Endothelial cell of umbilical vein (primary cell): ENCODE measurements around the gene SV2C. TPM values are rescaled to one million over a fixed set of nuclear protein-coding genes. Genes with fewer than 3 reads are reported as not detected.

Experiments
- BruUV-seq: library from RNA; stranded (reverse); fragments of 400-500 nt; replicated peaks from 2 replicates; lab custom pipeline; 2021; lab: Mats Ljungman, UMichigan
- CTCF ChIA-PET: fragments of 300-600, 350-600 bp; sonication (Branson Sonifier 250); formaldehyde crosslinking; loops from one replicate; lab custom pipeline; 2021; ENCODE audit warnings: antibody characterized with exemption, inconsistent platforms; lab: Charles Lee
- POLR2A ChIA-PET: fragments of 300-600, 350-600 bp; sonication (Branson Sonifier 250); formaldehyde crosslinking; loops from one replicate; lab custom pipeline; 2021; ENCODE audit warnings: antibody characterized with exemption, inconsistent platforms; lab: Charles Lee
- DNase-seq: peaks from one replicate; pipeline ENCODE4 v3.0.0-alpha.2; 2011; ENCODE audit warnings: low read depth, low spot score
- FAIRE-seq: peaks from 2 replicates; lab custom pipeline; 2011; peaks lifted over from hg19 to GRCh38; lab: Jason Lieb, UNC
- H2AFZ ChIP-seq: 2 replicates; pipeline ENCODE4 v1.6.0; 2012; ENCODE audit warnings: low read depth, low read length, control low read depth, inconsistent platforms
- H3K27ac ChIP-seq: 2 replicates; pipeline ENCODE4 v1.5.1; 2011; ENCODE audit warnings: low read depth, mild to moderate bottlenecking, control low read depth, low read length, moderate library complexity; ENCODE audit not compliant: insufficient read depth
- H3K27me3 ChIP-seq, 2 experiments: 2 replicates each; pipeline versions ENCODE4 v1.6.0 to v1.6.1; 2011; ENCODE audit warnings: low read length in 2 of 2, mixed read lengths in 1 of 2; ENCODE audit not compliant: control insufficient read depth in 2 of 2, insufficient read depth in 2 of 2
- H3K36me3 ChIP-seq, 2 experiments: 2 replicates in 1 of 2; 3 replicates in 1 of 2; pipeline ENCODE4 v1.5.1; 2011; ENCODE audit warnings: low read length in 2 of 2, mild to moderate bottlenecking in 1 of 2, moderate library complexity in 1 of 2; ENCODE audit not compliant: control insufficient read depth in 2 of 2, insufficient read depth in 2 of 2; ENCODE audit errors: extremely low read depth in 1 of 2
- H3K4me1 ChIP-seq: 3 replicates; pipeline ENCODE4 v1.5.1; 2011; ENCODE audit warnings: mild to moderate bottlenecking, low read length; ENCODE audit not compliant: control insufficient read depth, insufficient read depth; ENCODE audit errors: extremely low read depth
- H3K4me2 ChIP-seq: 2 replicates; pipeline ENCODE4 v1.6.1; 2011; ENCODE audit warnings: low read length, control low read depth, mixed read lengths; ENCODE audit not compliant: insufficient read depth
- H3K4me3 ChIP-seq, 3 experiments: fragments of 200-600 bp in 1 of 3; sonication (generic), shearing (Covaris generic) in 1 of 3; replicated peaks in 1 of 3; 2 replicates each; pipeline ENCODE4 v1.5.1; 2011 to 2016; ENCODE audit warnings: control low read depth in 3 of 3, low read length in 3 of 3, mild to moderate bottlenecking in 2 of 3, inconsistent platforms in 1 of 3, low read depth in 1 of 3, moderate library complexity in 1 of 3; ENCODE audit not compliant: insufficient read depth in 1 of 3
- H3K79me2 ChIP-seq: 2 replicates; pipeline ENCODE4 v1.6.0; 2012; ENCODE audit warnings: low read length, inconsistent platforms; ENCODE audit not compliant: control insufficient read depth, insufficient read depth
- H3K9ac ChIP-seq: replicated peaks from 2 replicates; pipeline ENCODE3; 2011; ENCODE audit warnings: low read length, control low read depth; ENCODE audit not compliant: insufficient read depth; ENCODE audit errors: extremely low read depth
- H3K9me1 ChIP-seq: replicated peaks from 3 replicates; pipeline ENCODE4 v1.6.0; 2011; ENCODE audit warnings: mild to moderate bottlenecking, low read length; ENCODE audit not compliant: control insufficient read depth, insufficient read depth; ENCODE audit errors: extremely low read depth
- H3K9me3 ChIP-seq: replicated peaks from 2 replicates; pipeline ENCODE4 v1.5.1; 2012; ENCODE audit warnings: low read length, inconsistent platforms; ENCODE audit not compliant: control insufficient read depth, insufficient read depth
- H4K20me1 ChIP-seq: replicated peaks from 2 replicates; pipeline ENCODE3; 2011; ENCODE audit warnings: mild to moderate bottlenecking, low read length; ENCODE audit not compliant: control insufficient read depth, insufficient read depth; ENCODE audit errors: extremely low read depth
- EZH2 ChIP-seq: IDR thresholded peaks from 2 replicates; pipeline ENCODE4 v1.6.1; 2012; ENCODE audit warnings: borderline replicate concordance, low read depth, mild to moderate bottlenecking, moderate library complexity, low read length, inconsistent platforms; ENCODE audit not compliant: severe bottlenecking
- FOS ChIP-seq: IDR thresholded peaks from 2 replicates; pipeline ENCODE4 v1.6.1; 2011; ENCODE audit warnings: mild to moderate bottlenecking, low read length, moderate library complexity, borderline replicate concordance; ENCODE audit not compliant: insufficient read depth
- GATA2 ChIP-seq: IDR thresholded peaks from 2 replicates; pipeline ENCODE4 v1.7.0; 2011; ENCODE audit warnings: low read depth, mild to moderate bottlenecking, moderate library complexity, mixed read lengths, low read length; ENCODE audit not compliant: insufficient read length, insufficient read depth
- JUN ChIP-seq: IDR thresholded peaks from 2 replicates; pipeline ENCODE4 v1.6.1; 2011; ENCODE audit warnings: borderline replicate concordance, low read depth; ENCODE audit not compliant: insufficient read length, insufficient read depth
- MYC ChIP-seq: IDR thresholded peaks from one replicate; pipeline ENCODE4 v1.6.1; 2011; ENCODE audit warnings: mild to moderate bottlenecking, low read depth, low read length
- POLR2A ChIP-seq: IDR thresholded peaks from 2 replicates; pipeline ENCODE4 v1.6.1; 2012; ENCODE audit warnings: low read depth, mild to moderate bottlenecking, control low read depth, low read length
- POLR2AphosphoS5 ChIP-seq: IDR thresholded peaks from 2 replicates; pipeline ENCODE4 v1.6.1; 2012; ENCODE audit warnings: low read depth, mild to moderate bottlenecking, control low read depth, low read length, moderate library complexity; ENCODE audit not compliant: insufficient read depth
- dilution Hi-C: fragments of 300-500 bp; cut with MboI; formaldehyde crosslinking; loops from one replicate; pipeline ENCODE4 v1.15.0; 2019; ENCODE audit warnings: low sequenced_read_pairs; ENCODE audit not compliant: extremely low pct_ligation_motif_present
- intact Hi-C: fragments of 100-400 bp; cut with micrococcal nuclease; formaldehyde crosslinking; loops from one replicate; pipeline ENCODE4 v1.10.0; 2022
- polyA plus RNA-seq, 4 experiments: library from polyadenylated mRNA; depleted of rRNA in 3 of 4; stranded (reverse) in 3 of 4; unstranded in 1 of 4; fragments of >200 nt; gene quantifications; 2 replicates each; pipeline versions ENCODE4 v1.2.1 to v1.2.3, GENCODE V29; 2011 to 2012; ENCODE audit warnings: missing spikeins in 1 of 4
- total RNA-seq: library from RNA; stranded (reverse); gene quantifications from 2 replicates; pipeline ENCODE4 v1.2.3, GENCODE V29; 2021
- TF ChIP-seq, protein P1 (sequence below): IDR thresholded peaks from 2 replicates; pipeline ENCODE4 v1.6.1; 2011; ENCODE audit not compliant: insufficient read depth, insufficient read length
- TF ChIP-seq, protein P2 (sequence below), 2 donors: IDR thresholded peaks; 1 replicate in 1 of 2; 2 replicates in 1 of 2; pipeline ENCODE4 v1.5.1; 2011; ENCODE audit warnings: low read length in 2 of 2, mild to moderate bottlenecking in 2 of 2, moderate library complexity in 2 of 2, control low read depth in 1 of 2, inconsistent platforms in 1 of 2, low read depth in 1 of 2; ENCODE audit not compliant: insufficient read depth in 1 of 2; ENCODE audit errors: extremely low read depth in 1 of 2

Gene SV2C
- total and polyA plus RNA-seq, 2 donors (not counting 3 experiments of a cell fraction or from before 2014, with no cell fraction given): not detected

- H3K27me3 ChIP-seq: no peaks in the 10 kb centered on the region
- H3K9ac ChIP-seq: no peak overlapping the region
- H3K4me3 ChIP-seq: no peak overlapping the region
- no peak for FAIRE-seq
- ChIA-PET POLR2A (no interaction called here), CTCF (no interaction called here)
- no peaks in the 10 kb centered on the region for H3K9me1 ChIP-seq
- intact Hi-C loops (no loop called here), dilution Hi-C loops (no loop called here)
- TF ChIP-seq, protein P1, sequence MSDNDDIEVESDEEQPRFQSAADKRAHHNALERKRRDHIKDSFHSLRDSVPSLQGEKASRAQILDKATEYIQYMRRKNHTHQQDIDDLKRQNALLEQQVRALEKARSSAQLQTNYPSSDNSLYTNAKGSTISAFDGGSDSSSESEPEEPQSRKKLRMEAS: no peak
- TF ChIP-seq FOS (no peak), JUN (no peak), EZH2 (no peak), POLR2AphosphoS5 (no peak), MYC (no peak), GATA2 (no peak), POLR2A (no peak)
- TF ChIP-seq, protein P2, sequence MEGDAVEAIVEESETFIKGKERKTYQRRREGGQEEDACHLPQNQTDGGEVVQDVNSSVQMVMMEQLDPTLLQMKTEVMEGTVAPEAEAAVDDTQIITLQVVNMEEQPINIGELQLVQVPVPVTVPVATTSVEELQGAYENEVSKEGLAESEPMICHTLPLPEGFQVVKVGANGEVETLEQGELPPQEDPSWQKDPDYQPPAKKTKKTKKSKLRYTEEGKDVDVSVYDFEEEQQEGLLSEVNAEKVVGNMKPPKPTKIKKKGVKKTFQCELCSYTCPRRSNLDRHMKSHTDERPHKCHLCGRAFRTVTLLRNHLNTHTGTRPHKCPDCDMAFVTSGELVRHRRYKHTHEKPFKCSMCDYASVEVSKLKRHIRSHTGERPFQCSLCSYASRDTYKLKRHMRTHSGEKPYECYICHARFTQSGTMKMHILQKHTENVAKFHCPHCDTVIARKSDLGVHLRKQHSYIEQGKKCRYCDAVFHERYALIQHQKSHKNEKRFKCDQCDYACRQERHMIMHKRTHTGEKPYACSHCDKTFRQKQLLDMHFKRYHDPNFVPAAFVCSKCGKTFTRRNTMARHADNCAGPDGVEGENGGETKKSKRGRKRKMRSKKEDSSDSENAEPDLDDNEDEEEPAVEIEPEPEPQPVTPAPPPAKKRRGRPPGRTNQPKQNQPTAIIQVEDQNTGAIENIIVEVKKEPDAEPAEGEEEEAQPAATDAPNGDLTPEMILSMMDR (IDR thresholded peaks at IDR 0.05; ENCODE audit: extremely low read depth in 1 of 2, insufficient read depth in 1 of 2, low read depth in 1 of 2, low read length in 2 of 2): no peak
- no peaks in the 10 kb centered on the region for H4K20me1 ChIP-seq
- no peaks in the 10 kb centered on the region for H3K79me2 ChIP-seq
- H3K4me1 ChIP-seq: no peaks in the 10 kb centered on the region
- no peak overlapping the region for H3K27ac ChIP-seq
- no TSS peak for BruUV-seq
- H3K36me3 ChIP-seq: no peaks in the 10 kb centered on the region
- no peaks in the 10 kb centered on the region for H3K9me3 ChIP-seq
- DNase-seq: no peak
- no peak overlapping the region for H3K4me2 ChIP-seq
- no peak overlapping the region for H2AFZ ChIP-seq
These were observed 42.4 kb upstream of the SV2C start for GRCh38 chr5:76040806-76041205.
